Measurements from ENCODE around the gene EXOSC3. TPM values are rescaled to one million over a fixed set of nuclear protein-coding genes. Genes with fewer than 3 reads are reported as not detected.

The EXOSC3 gene
- total and polyA plus RNA-seq, 2 of the 8 experiments (the other 6 are each of a cell fraction or from before 2014, with no cell fraction given) = 46.7 to 73.4 TPM

DNA sequence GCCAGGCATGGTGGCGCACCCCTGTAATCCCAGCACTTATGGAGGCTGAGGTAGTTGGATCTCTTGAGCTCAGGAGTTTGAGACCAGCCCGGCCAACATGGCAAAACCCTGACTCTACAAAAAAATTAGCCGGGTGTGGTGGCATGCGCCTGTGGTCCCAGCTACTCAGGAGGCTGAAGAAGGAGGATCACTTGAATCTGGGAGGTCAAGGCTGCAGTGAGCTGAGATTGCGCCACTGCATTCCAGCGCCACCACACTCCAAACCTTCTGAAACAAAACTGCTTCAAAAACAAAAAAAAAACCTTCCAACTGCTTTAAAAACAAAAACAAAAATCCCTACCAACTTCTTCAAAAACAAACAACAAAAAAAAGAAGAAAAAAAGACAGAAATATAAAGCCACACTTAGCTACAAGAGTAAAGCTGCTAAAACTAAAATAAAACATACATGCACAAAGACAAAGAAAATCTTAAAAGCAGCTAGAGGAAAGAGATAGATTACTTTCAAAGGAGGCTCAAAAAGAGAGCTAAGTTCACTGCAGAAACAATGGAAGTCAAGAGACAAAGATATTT is 27.1 kb upstream of the EXOSC3 start:
- no peak overlapping the region for H3K9ac ChIP-seq (replicated peaks in 1 of 4; ENCODE audit: extremely low read depth in 1 of 4, low read depth in 3 of 4, low read length in 3 of 4)
- no peak overlapping the region for H3K4me3 ChIP-seq (ENCODE audit: extremely low read depth in 1 of 4, insufficient read depth in 2 of 4, low read depth in 3 of 4, low read length in 4 of 4)
- no peak for FAIRE-seq
- no peak overlapping the region for H4K5ac ChIP-seq (ENCODE audit: insufficient read length, low read depth, low read length)
- no peaks in the 10 kb centered on the region for H3K23me2 ChIP-seq (ENCODE audit: low read depth, low read length)
- H3K9me3 ChIP-seq (ENCODE audit: insufficient read depth in 2 of 2, low read depth in 1 of 2, low read length in 1 of 2) = no peaks in the 10 kb centered on the region
- no peaks in the 10 kb centered on the region for H3K27me3 ChIP-seq (replicated peaks in 1 of 4; ENCODE audit: control insufficient read depth in 3 of 4, extremely low read depth in 1 of 4, insufficient read depth in 3 of 4, low read length in 3 of 4)
- WGBS, 2 experiments (ENCODE audit: extremely low coverage in 1 of 2, insufficient coverage in 1 of 2, insufficient read length in 1 of 2, insufficient replicate concordance in 2 of 2, low coverage in 1 of 2, low lambda C conversion rate in 2 of 2, missing lambda C conversion rate in 1 of 2) = 94% methylated on average over 6 of the region's 6 CpGs; no CpG with 5 or more reads in 1 of the 2 experiments
- no peak overlapping the region for H2BK120ac ChIP-seq (replicated peaks; ENCODE audit: low read depth, low read length)
- H4K20me1 ChIP-seq (replicated peaks in 1 of 2; ENCODE audit: control insufficient read depth in 1 of 2, insufficient read depth in 2 of 2, low read length in 2 of 2) = no peaks in the 10 kb centered on the region
- no peaks in the 10 kb centered on the region for H3K36me3 ChIP-seq (ENCODE audit: control insufficient read depth in 2 of 4, insufficient read depth in 4 of 4, low read length in 3 of 4)
- H3K23ac ChIP-seq (ENCODE audit: insufficient read length) = no peak overlapping the region
- H3K4me2 ChIP-seq (ENCODE audit: insufficient read depth in 1 of 2, low read depth in 2 of 2, low read length in 2 of 2) = no peak overlapping the region
- H3K27ac ChIP-seq (ENCODE audit: low read depth, low read length) = no peak overlapping the region
- H2BK12ac ChIP-seq (ENCODE audit: low read depth, low read length) = no peak overlapping the region
- H3K79me2 ChIP-seq (ENCODE audit: control insufficient read depth in 1 of 2, insufficient read depth in 2 of 2, low read length in 2 of 2) = no peaks in the 10 kb centered on the region
- H2BK20ac ChIP-seq (ENCODE audit: low read length) = no peak overlapping the region
- no peak overlapping the region for H3K4ac ChIP-seq (replicated peaks; ENCODE audit: insufficient read length, low read depth, low read length)
- H2AK5ac ChIP-seq (ENCODE audit: low read depth, low read length) = no peak overlapping the region
- no peak overlapping the region for H2BK15ac ChIP-seq (ENCODE audit: low read length)
- ChIA-PET CTCF (ENCODE audit: partially characterized antibody) (interaction anchor here (1.1 kb wide), 1 partner anchor 19 kb away, joined by 3 read pairs; no protein-coding TSS in a partner anchor), POLR2A (ENCODE audit: partially characterized antibody) (interaction anchor here (0.7 to 3.3 kb wide), 3 partner anchors 11 to 47 kb away, joined by 3 to 11 read pairs (median 3); partner anchors contain the start of genes DCAF10 and EXOSC3)
- no peaks in the 10 kb centered on the region for H3K4me1 ChIP-seq (replicated peaks in 1 of 4; ENCODE audit: control insufficient read depth in 3 of 4, insufficient read depth in 4 of 4, low read length in 3 of 4)
- DNase-seq (ENCODE audit: low read depth in 1 of 2, low spot score in 2 of 2) = no peak
- H3K56ac ChIP-seq (replicated peaks; ENCODE audit: insufficient read length, low read depth, low read length) = no peak overlapping the region
- H2BK5ac ChIP-seq (ENCODE audit: low read depth, low read length) = no peak overlapping the region
- no peak overlapping the region for H3K18ac ChIP-seq (ENCODE audit: extremely low read depth, low read length)
- no peak overlapping the region for H3K14ac ChIP-seq (ENCODE audit: insufficient read length)
- no peaks in the 10 kb centered on the region; the same call in 1 of the 2 replicates for H3K79me1 ChIP-seq (ENCODE audit: low read depth, low read length)
- no peak overlapping the region for H2AFZ ChIP-seq (ENCODE audit: low read length)
- no peak overlapping the region for H4K91ac ChIP-seq (replicated peaks; ENCODE audit: insufficient read length, low read length)
- no peak overlapping the region for H4K8ac ChIP-seq (ENCODE audit: extremely low read depth, insufficient read depth, low read length)
